H1 (cell line): ENCODE measurements around the gene FAM181B.

Experiments used
- CHD2 ChIP-seq: IDR thresholded peaks from 2 replicates; pipeline ENCODE4 v1.6.1; 2012; ENCODE audit warnings: low read length, improper control_type of control experiment
- GABPA ChIP-seq: IDR thresholded peaks from 2 replicates; pipeline ENCODE4 v1.6.1; 2011; ENCODE audit warnings: mild to moderate bottlenecking, low read length, moderate library complexity, borderline replicate concordance; ENCODE audit not compliant: insufficient read depth
- TAF1 ChIP-seq: IDR thresholded peaks from 2 replicates; pipeline ENCODE4 v1.6.1; 2011; ENCODE audit warnings: mild to moderate bottlenecking, low read depth, low read length
- TF ChIP-seq, protein P1 (sequence below), 3 experiments: IDR thresholded peaks; 1 replicate in 2 of 3; 2 replicates in 1 of 3; pipeline versions ENCODE4 v1.5.1 to v1.6.1; 2011; ENCODE audit warnings: low read length in 3 of 3, mild to moderate bottlenecking in 3 of 3, inconsistent platforms in 2 of 3, low read depth in 1 of 3, moderate library complexity in 1 of 3; ENCODE audit not compliant: insufficient read depth in 1 of 3; ENCODE audit errors: control extremely low read depth in 1 of 3

DNA sequence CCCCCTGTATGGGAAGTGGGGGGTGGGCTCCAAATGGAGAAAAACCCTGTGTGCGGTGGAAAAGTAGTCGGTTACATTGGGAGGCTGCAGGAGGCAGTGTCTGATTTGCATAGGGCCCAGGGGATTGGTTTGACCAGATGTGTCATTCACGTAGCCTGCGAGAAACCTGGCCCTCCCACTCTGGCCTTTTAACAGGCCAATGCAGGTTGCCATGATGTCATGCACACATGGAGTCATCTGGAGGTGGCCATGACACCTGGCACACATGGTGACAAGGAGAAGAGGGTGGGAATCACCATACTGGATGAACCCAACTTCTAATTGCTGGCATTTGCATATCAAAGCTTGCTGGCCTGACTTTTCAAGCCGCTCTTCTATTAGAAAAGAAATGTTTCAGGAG is 50.6 kb downstream of the FAM181B start:
- TF ChIP-seq, protein P1, sequence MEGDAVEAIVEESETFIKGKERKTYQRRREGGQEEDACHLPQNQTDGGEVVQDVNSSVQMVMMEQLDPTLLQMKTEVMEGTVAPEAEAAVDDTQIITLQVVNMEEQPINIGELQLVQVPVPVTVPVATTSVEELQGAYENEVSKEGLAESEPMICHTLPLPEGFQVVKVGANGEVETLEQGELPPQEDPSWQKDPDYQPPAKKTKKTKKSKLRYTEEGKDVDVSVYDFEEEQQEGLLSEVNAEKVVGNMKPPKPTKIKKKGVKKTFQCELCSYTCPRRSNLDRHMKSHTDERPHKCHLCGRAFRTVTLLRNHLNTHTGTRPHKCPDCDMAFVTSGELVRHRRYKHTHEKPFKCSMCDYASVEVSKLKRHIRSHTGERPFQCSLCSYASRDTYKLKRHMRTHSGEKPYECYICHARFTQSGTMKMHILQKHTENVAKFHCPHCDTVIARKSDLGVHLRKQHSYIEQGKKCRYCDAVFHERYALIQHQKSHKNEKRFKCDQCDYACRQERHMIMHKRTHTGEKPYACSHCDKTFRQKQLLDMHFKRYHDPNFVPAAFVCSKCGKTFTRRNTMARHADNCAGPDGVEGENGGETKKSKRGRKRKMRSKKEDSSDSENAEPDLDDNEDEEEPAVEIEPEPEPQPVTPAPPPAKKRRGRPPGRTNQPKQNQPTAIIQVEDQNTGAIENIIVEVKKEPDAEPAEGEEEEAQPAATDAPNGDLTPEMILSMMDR (IDR thresholded peaks at IDR 0.05; ENCODE audit: control extremely low read depth in 1 of 3, insufficient read depth in 1 of 3, low read depth in 1 of 3, low read length in 3 of 3), result no peak
- TF ChIP-seq GABPA, result no peak
- TF ChIP-seq CHD2, result no peak
- no peak for TF ChIP-seq TAF1
